Activated CD4-positive, alpha-beta T cell treated with anti-CD3 and anti-CD28 coated beads for 1 hour (primary cell): Measurements from ENCODE around the gene CACNA1C.
"Not testable (repeated sequence)": the region's sequence is repeated elsewhere in the genome, so short reads cannot be mapped to it uniquely, and the experiment has no call there.

ENCODE experiments used
- DNase-seq: peaks from one replicate; pipeline ENCODE4 v3.0.0-alpha.2; 2020

Gene CACNA1C

DNA sequence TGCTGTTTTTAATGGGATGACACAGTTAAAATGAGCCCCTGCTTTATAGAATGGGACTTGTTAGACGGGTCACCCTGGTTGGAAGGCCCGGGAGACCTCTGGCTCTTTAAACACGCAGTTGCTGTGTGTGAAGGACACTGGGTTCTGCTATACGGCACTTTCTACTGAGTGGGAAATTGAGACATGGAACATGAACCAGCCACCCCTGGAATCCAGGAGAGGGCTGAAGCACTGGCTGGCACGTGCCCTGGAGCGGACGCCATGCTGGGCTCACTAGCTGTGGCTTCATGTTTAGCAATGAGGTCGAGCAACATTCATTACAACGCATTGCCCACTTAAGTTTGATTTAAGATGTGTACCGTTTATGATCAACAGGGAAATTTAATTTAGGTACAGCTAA lies 23.9 kb downstream of the CACNA1C start:
- DNase-seq, result no peak

DNA sequence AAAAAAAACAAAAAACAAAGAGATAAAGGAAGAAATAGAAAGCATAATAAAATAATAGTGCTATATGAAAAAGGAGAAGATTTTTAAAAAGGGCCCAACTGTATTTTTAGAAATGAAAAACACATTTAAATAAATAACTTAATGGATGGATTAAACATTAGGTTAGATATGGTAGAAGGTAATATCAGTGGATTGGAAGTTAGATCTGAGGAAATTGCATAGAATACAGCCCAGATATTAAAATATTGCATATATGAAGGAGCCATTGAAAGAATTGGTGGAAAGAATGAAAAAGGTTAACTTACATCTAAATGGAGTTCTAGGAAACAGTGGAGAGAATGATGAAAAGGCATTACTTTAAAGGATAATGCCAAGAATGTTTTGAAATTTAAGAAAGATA lies 27.8 kb downstream of the CACNA1C start:
- DNase-seq, result no peak

DNA sequence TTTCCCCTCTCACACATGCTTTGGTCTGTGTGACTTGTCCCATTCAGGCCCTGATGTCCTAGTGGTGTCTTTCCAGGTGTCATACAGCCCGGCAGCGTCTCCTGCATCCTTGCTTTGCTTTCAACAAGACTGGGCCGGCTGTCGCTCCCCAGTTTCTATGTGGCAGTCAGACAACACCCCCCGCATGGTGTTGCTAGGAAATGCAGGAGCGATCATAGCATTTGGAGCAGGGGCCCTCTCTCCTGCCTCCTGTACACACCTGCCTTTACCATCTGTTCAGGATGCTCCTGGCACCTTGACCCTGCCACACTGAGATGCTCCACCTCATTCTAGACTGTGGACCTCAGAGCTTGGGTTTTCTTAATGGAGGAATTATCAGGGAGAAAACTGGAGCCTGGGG lies 29.5 kb downstream of the CACNA1C start:
- DNase-seq, result no peak

DNA sequence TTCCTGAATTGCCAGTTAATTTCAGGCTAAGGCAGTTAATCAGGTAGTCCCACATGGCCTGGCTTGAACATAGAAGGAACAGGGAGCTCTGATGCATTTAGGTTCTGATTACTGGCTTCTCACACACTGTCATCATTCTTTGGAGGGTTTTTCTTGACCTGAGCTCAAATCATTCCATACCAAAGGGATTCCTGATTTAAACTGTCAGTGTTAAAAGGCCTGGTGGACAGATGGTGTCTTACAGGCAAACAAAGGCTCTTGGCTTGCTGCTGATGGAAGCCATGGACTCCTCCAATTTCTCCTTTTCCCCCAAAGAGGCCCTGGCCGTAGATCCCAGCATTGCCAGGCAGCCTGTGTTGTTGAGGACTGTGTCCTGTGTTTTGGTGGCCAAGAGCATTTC lies 30.2 kb downstream of the CACNA1C start:
- no peak for DNase-seq

DNA sequence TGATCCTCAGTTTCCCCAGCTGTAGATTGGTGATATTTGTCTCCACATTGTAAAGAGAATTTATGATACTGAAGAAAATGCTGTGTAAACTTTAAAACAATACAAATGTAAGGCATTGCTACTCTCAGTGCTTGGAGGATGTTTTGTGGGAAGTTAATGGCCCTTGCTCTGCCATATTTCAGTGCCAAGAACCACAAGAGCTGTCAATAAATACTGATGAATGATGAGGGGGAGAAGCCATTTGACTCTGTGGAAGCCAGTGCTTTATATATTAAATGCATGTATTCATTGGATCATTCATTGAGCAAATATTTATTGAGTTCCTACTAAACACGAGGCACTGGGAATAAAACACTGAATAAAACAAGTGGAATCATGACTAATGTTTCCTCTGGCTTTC lies 30.8 kb downstream of the CACNA1C start:
- DNase-seq, result no peak

DNA sequence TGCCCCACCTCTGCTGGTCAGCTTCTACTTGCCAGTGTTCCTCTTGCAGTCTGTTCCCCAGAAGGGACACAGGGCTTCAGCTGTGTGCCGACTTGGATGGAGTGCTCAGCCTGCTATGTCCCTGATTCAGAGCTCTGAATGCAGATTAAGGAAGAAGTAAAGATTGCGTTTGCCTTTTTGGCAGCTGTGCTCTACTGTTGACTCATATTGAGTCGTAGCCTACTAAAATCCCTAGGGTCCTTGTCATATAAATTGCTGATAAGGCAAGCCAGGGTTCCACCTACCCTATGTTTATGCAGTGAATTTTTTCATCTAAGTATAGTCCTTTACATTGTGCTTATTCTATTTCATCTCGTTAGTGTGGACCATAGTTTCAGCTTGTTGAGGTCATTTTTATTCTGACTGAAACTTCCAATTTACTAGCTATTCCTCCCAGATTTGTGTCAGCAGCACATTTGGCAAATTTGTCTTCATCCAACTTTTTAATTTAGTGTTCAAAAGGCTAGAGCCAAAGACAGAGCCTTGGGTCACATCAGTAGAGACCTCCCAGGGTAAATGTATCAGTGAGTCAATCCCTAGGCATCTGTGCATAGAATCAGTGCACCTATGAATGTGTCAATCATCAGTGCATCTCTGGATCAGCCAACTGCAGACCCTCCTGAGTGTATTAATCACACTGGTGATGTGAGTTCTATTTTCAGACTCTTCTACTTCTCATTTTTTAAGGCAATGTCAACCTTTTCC lies 31.9 kb downstream of the CACNA1C start:
- DNase-seq, result no peak

DNA sequence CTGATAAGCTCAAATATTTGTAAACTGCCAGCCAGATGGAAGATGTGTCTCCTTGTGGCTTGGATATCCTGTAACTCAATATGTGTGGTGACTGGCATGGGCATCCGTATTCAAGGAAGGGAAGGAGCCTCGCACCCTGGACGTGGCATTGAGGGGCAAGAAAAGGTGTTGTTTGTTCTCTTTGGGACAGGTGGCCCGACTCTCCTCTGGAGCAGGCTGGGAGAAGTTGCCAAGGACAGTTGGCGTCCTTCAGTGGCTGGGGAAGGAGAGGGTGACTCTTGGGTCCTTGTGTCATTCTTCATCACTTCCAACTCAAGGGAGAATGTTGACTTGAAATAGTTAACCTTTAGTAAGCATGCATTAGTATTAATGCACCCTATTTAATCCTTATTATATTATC lies 39.6 kb downstream of the CACNA1C start:
- no peak for DNase-seq

DNA sequence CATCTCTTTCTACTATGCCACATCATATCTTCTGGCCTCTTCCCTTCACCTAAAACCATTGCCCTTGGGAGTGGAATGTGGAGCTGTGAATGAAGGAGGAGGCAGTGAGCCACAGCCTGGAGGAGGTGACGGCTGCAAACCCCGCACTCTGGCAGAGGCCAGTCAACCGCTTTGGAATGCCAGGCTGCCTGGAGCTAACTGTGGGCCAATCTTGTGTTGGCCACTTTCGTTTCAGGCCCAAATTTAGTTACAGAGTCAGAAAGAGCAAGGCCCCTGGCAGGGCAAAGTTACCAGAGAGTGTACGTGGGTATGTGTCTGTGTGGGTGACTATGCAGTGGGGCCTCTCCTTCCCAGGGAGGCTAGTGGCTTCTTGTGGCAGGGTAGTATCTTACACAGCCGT lies 40.1 kb downstream of the CACNA1C start:
- no peak for DNase-seq

DNA sequence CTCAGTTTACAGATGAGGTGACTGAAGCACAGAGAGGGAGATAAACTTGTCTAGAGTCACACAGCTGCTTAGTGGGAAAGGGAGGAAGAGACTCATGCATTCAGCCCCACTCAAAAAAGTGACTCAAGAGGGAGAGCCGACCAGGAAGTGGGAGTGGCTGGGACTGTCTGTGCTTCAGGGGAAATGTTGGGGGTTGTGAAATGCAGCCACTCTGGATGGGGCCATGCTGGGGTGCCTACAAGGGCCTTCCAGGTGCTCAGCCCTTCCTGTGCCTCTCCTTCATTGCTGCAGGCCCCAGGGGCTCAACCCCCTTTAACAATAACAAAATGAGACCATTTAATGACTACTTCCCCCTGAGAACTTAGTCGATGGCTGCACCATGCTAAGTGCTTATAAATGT lies 41.8 kb downstream of the CACNA1C start:
- DNase-seq, result no peak

DNA sequence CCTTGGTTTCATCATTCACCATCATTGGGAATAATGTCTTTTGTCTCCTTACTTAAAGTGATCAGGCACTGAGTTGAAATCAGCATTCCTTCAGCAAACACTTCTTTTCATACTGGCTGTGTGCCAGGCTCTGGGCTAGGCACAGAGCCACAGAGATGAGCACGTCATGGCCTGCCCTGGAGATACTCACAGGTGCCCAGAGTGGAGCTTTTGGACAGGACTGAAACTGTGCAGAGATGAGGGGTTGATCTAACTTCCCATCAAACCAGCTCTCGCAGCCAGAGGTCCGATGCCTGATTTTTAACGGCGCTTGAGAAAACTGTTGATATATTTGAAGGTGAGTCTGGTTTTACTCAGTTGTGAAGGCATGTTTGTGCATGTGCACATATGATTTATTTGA lies 43.1 kb downstream of the CACNA1C start:
- DNase-seq, result no peak

DNA sequence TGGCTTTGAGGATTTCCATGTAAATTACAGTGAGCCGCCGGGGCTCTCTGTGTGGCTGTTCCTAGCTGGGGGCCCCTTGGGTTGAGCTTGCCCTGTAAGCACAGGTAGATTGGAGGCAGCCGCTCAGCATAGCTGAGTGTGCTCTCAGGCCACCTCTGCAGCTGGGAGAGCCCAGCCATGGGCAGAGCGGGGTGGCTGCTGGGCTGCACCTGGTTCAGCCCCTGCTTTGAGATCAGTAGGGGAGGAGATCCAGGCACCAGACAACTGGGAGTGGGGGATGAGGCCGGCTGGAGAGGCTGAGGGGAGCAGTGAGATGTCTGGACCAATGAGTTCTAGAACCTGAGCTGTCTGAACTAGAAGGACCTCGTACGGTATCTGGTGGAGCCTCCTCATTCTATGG lies 44.8 kb downstream of the CACNA1C start:
- no peak for DNase-seq

DNA sequence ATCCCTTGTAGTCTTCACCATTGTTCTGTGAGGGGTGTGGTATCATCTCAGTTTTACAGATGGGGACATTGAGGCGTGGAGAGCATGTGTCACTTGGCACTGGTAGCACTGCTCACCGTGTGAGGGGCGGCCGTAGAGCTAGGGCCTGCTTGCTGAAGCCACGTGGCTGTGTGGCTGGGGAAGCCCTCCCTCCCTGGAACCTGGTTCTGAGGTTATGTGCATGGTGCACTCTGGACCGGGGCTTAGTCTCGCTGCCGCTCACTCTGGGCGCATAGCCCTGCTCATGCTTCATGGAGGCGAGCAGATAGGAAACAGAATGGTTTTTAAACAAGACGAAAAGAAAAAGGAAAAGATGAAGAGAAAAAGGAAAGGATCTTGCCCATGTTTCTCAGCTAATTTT lies 46.1 kb downstream of the CACNA1C start:
- no peak for DNase-seq

DNA sequence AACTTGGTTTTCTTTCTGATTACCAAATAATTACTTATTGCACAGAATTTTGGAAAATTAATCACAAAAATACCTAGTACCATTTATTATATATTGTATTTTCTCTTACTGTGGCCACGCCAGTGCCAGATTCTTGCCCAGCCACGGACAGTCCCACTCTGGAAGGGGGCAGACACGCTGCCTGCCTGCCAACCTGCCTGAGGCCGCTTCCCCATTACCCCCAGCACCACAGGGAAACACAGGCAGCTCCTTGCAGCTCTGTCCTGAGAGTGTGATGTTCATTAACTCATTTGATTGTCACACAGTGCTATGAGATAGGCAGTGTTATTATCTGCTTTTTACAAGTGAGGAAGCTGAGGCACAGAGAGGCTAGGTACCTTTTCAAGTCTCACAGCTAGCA lies 46.8 kb downstream of the CACNA1C start:
- no peak for DNase-seq

DNA sequence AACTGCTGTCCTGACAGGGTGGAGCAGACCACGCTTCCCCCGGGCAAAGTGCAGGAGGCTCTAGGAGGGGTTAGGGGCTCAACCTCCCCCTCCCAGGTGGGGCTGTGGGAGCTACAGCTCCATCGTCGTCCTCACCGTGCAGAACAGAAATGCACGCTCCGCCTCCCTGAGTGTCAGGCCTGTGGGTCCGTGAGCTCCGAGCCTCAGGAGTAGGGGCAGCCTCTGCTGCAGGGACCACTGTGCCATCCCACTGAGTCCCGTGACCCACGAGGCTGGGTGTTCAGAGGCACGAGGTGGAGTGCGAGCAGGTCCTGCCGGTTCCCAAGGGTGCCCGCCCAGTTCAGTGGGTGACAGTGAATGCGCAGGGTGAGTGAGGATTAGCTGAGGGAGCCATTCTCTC lies 48.6 kb downstream of the CACNA1C start:
- no peak for DNase-seq

DNA sequence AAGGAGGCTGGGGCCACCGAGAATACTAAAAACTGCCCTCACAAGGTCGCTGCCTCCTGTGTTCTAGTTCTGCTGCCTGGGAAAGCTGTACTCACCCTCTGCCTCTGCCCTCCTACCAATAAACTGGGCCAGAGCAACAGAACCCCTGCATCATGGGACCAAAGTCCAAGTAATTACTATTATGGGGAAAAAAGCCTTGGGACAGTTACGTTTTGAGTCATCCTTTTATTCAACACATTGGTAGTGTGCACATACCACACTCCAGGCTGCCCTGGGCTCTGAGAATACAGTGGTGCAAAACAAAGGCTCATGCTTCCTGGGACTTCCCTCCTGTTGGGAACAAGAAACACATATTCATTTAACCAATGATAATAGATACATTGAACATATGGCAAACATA lies 49.0 kb downstream of the CACNA1C start:
- DNase-seq, result no peak

DNA sequence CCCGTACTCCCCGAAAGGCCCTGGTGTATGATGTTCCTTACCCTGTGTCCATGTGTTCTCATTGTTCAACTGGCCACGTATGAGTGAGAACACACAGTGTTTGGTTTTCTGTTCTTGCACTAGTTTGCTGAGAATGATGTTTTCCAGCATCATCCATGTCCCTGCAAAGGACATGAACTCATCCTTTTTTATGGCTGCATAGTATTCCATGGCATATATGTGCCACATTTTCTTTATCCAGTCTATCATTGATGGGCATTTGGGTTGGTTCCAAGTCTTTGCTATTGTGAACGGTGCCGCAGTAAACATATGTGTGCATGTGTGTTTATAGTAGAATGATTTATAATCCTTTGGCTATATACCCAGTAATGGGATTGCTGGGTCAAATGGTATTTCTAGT lies 49.9 kb downstream of the CACNA1C start:
- DNase-seq, result not testable (repeated sequence)

DNA sequence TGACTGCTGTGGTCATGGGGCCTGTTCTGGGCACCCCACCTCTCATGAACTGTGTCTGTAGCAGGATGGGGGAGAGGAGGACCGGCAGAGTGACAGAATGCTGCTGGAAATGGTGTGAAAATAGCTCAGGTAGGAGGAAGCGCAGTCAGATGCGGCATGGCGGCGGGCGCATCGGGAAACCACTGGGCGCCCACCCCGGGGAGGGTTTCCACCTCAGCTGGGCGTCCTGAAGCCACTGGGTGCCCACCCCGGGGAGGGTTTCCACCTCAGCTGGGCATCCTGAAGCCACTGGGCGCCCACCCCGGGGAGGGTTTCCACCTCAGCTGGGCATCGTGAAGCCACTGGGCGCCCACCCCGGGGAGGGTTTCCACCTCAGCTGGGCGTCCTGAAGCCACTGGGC lies 52.6 kb downstream of the CACNA1C start:
- DNase-seq, result not testable (repeated sequence)

DNA sequence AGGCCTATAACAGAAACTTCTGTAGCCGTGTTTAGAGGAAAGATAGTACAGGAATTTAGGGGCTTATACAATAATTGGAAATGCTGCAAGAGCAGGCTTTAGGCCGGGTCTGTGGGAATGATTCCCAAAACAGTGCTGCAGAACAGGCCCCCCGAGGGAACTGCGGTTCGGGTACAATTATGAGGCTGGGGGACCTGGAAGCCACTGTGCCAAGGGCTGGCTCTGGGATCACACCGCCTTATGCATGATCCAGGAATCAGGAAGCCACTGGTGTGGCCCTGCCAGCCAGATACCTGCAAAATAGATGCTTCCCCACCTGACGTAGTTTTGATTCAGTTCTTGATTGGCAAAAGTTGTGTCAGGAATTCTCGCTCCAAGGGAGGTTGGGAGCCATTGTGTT lies 55.4 kb downstream of the CACNA1C start:
- no peak for DNase-seq

DNA sequence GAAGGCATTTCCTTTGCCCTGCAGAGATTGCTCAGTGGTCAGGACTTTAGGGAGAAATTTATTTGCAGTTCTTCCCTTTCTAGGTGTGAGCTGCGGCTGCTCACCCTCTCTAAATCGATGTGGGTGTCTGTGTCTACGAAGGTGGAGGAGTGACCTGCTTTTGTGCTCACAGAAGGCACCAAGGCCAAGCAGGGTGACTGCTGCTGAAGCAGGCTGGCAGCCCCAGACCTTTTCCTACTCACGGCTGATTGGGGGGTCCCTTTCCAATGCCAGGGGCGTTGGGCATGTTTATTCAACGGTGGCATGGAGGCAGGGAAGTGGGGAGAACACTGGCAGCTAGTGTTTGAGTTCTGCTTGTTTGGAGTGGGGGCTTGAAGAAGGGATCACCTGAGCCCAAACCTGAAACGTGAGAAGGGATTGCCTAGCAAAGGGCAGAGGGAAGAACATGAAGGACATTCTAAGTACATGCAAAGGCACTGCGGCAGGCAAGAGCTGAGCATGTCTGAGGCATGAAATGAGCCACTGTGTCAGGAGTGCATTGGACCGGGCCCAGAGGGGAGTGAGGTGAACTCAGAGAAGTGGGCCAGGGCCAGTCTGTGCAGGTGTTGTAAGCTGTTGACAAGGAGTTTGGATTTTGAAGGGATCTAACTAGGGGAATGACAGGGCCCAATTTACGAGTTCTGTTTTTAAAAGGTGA lies 56.3 kb downstream of the CACNA1C start:
- DNase-seq, result no peak

DNA sequence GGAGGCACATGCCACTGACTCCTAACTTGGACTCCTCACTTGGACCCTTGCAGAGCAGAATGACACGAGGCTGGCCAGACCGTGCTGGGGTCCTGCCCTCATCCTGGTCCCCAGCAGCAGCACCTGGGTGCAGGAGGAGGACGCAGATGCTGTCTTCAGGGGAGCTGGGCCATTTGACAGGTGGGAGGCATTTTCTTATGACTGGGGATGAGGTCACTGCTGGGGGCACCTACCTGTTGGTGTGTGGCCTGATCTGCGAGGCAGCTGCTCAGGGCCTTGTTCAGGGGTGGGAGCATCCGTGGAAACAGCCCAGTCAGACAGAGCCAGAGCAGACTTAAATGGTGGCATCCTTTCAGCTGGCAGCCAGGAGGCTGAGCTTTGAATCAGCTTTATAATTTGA lies 57.3 kb downstream of the CACNA1C start:
- DNase-seq, result no peak

DNA sequence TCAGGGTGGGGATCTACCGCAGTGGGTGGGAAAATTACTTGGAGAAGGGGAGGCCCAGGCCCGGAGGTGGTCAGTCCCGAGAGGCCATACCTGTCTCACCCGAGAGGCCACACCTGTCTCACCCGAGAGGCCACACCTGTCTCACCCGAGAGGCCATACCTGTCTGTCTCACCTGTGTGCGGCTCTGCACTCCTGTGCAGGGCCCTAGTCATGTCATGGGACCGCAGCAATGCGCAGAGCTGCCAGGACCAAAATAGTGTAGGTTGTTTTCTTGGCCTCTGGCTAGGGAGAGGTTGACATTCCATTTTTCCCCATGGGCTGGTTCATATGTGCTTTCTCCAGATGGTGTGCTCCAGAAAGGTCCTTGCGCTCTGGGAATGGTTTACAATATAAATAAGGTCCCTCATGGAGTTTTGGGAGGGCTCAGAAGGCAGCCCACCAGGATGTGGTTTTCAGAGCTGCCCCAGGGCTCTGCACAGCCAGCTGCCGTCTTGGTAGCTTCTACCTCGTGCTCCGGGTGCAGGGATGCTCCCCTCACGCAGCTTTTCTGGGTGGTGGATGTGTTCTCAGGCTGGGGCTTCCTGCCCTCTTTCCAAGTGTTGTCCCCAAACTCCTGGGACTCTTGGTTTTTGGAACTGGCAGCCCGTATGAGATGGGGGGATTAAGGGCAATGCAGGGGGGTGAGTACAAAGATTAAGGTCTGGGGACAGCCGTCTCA lies 58.2 kb downstream of the CACNA1C start:
- DNase-seq, result no peak

DNA sequence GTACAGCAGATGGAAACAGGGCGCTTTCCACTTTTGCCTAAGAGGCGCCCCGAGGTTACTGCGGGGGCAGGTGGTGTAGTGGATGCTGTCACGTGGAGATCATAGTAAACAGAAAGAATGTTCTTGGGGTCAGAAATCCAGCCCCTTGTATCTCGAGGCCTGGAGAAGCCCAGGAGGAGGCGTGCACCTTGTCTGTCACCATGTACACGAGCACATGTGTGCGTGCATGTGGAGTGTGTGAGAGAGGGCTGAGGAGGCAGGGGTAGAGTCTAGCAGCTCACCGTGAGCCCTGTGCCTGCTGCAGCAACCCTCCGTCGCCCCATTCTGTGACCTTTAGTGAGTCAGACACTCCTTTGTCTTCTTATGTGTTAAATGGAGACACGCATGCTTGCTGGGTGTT lies 59.0 kb downstream of the CACNA1C start:
- no peak for DNase-seq

DNA sequence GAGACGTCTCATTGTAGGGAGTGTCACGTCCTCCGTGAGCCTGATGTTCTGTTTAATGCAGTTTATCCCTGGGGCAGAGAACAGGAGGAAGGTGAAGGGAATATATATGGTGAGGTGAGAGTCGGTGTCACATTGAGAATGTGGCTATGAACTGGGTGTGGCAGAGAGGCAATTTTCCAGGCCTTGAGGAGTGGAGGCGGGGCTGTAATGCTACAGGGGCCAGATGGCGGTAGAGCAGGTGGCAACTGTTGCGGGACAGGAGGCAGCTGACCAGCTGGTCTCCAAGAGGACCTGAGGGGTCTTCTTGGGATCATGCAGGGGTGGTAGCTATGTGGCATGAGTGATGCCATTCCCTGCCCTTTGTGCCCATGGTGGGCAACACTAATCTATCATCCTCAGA lies 59.6 kb downstream of the CACNA1C start:
- no peak for DNase-seq
